ENCODE measurements around the gene GAB1. TPM values are rescaled to one million over a fixed set of nuclear protein-coding genes. Genes with fewer than 3 reads are reported as not detected.

Gene GAB1
- total RNA-seq, 8 experiments from 2014 or later: 7.5 to 73.2 (median 14.8) TPM

DNA sequence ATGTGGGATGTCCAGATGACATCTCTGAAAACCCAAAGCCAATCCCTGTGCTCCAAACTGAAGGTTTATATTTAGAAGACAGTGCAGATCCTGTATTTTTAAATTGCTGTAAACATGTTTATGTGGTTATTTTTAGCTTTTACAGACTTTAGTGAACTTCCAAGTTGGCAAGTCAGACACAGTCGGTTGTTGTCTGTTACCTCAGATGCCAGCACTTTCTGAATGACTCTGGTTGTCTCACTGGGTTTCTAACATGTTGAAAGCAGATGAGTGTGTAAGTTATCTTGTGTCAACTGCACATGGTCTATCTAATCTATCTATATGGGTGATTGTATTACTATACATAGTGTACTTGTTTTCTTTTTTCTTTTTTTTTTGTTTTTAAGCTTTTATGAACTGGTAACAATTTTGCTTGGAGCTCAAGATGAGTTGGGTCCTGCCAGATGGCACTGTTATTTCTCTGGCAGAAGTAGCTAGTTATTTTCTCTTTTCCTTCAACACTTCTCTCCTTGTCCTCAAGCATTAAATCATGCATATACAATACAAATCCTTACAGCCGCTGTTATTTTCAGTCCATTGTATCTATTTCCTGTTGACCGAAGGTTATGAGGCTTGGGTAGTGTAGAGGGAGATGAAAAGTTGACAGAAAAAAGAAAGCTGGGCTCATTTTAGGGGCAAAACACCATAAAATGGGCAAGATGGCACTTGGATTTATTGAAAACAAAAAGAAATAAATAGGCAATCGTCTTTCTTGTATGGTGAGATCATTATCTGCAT lies 66.3 kb downstream of the GAB1 start:
- in situ Hi-C loops (cut with MboI; ENCODE audit: low pct_unique_long_range_greater_than_20kb in 2 of 9, low sequenced_read_pairs in 9 of 9, unreplicated experiment in 9 of 9): no loop called here
- no peak for ATAC-seq (replicated peaks in 6 of 8)
- no peaks in the 10 kb centered on the region for H3K4me1 ChIP-seq (replicated peaks in 1 of 2)

GRCh38 chr4:143403553-143403820 lies 66.8 kb downstream of the GAB1 start:
- H3K27ac ChIP-seq: no peak overlapping the region

More for the DNA sequence above, 66.3 kb downstream of the GAB1 start:
- 6 to 100% (median 85%) methylated on average over 2 to 4 of the region's 4 CpGs for WGBS, 10 experiments
- Histone ChIP-seq H3K4me3 (no peak overlapping the region), H3K27ac (no peak overlapping the region)

DNA sequence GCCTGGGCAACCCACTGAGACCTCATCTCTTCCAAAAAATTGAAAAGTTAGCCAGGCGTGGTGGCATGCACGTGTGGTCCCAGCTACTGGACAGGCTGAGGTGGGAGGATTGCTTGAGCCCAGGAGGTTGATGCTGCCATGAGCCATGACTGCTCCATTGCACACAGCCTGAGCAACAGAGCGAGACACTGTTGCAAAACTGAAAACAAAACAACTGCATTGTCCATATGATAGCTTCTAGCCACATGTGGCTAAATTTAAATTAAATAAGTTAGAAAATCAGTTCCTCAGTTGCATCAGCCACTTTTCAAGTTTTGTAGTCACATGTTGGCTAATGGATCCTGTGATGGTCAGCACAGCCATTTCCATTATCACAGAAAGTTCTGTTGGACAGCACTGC lies 67.9 kb downstream of the GAB1 start:
- no peak overlapping the region for H3K4me3 ChIP-seq
- no peaks in the 10 kb centered on the region for H3K4me1 ChIP-seq (replicated peaks in 1 of 2)
- in situ Hi-C loops (cut with MboI; ENCODE audit: low pct_unique_long_range_greater_than_20kb in 2 of 9, low sequenced_read_pairs in 9 of 9, unreplicated experiment in 9 of 9): no loop called here
- no peak for ATAC-seq (replicated peaks in 6 of 8)
- WGBS, 10 experiments: 90 to 100% (median 100%) methylated on average over 1 to 2 of the region's 3 CpGs; no CpG with 5 or more reads in 5 of the 10 experiments
- H3K27ac ChIP-seq: no peak overlapping the region

More at GRCh38 chr4:143403553-143403820, 66.8 kb downstream of the GAB1 start:
- Histone ChIP-seq H3K4me3 (no peak overlapping the region), H3K4me1 (replicated peaks in 1 of 2) (no peaks in the 10 kb centered on the region)
- peak in 1 of 8 experiments; percentile 41 for ATAC-seq (replicated peaks in 6 of 8)
- 13 to 100% (median 95%) methylated on average over 2 to 4 of the region's 4 CpGs for WGBS, 10 experiments
- in situ Hi-C loops (cut with MboI; ENCODE audit: low pct_unique_long_range_greater_than_20kb in 2 of 9, low sequenced_read_pairs in 9 of 9, unreplicated experiment in 9 of 9): no loop called here

GRCh38 chr4:143405075-143405730 lies 68.5 kb downstream of the GAB1 start:
- no peak overlapping the region for H3K27ac ChIP-seq
- H3K4me1 ChIP-seq (replicated peaks in 1 of 2): no peaks in the 10 kb centered on the region
- ATAC-seq (replicated peaks in 6 of 8): peak in 2 of 8 experiments; percentile 32 to 68
- no peak overlapping the region for H3K4me3 ChIP-seq
- in situ Hi-C loops (cut with MboI; ENCODE audit: low pct_unique_long_range_greater_than_20kb in 2 of 9, low sequenced_read_pairs in 9 of 9, unreplicated experiment in 9 of 9): no loop called here
- WGBS, 10 experiments: 50 to 100% (median 83%) methylated on average over 1 to 3 of the region's 3 CpGs

- H3K27ac ChIP-seq: no peak overlapping the region
- no peak overlapping the region for H3K4me3 ChIP-seq
- in situ Hi-C loops (cut with MboI; ENCODE audit: low pct_unique_long_range_greater_than_20kb in 2 of 9, low sequenced_read_pairs in 9 of 9, unreplicated experiment in 9 of 9): no loop called here
- ATAC-seq (replicated peaks in 6 of 8): no peak
- 24 to 93% (median 88%) methylated on average over 1 to 3 of the region's 3 CpGs; no CpG with 5 or more reads in 3 of the 10 experiments for WGBS, 10 experiments
- peaks cover 7 to 8% of the 10 kb centered on the region in 2 donors for H3K4me1 ChIP-seq (replicated peaks in 1 of 2)
Observed at GRCh38 chr4:143406523-143406922, 69.8 kb downstream of the GAB1 start.

DNA sequence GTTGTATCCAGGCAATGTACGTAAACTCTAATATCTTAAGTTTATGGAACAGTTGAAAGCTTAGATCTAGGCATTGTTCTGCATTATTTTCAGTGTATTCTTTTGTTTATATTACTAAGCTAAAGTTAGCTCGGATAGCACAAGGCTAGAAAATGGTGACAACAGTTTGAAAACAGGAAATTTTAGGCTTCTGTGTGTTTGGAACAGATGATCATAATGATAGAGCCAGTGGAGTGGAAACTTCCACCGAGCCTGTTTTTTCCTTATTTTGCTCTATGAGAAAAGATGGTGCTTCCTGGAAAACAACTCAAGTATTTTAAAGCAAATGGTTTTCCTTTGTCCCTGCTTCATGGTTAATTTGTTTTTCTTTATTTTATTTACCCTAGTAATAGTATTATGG lies 70.8 kb downstream of the GAB1 start:
- Histone ChIP-seq H3K4me3 (no peak overlapping the region), H3K4me1 (replicated peaks in 1 of 2) (peaks cover 13% of the 10 kb centered on the region in 2 donors), H3K27ac (no peak overlapping the region)
- WGBS, 10 experiments: 47 to 100% (median 76%) methylated on average over 1 to 3 of the region's 3 CpGs
- in situ Hi-C loops (cut with MboI; ENCODE audit: low pct_unique_long_range_greater_than_20kb in 2 of 9, low sequenced_read_pairs in 9 of 9, unreplicated experiment in 9 of 9): no loop called here
- no peak for ATAC-seq (replicated peaks in 6 of 8)

GRCh38 chr4:143407888-143408287 lies 71.2 kb downstream of the GAB1 start:
- no peak overlapping the region for H3K27ac ChIP-seq
- 57 to 100% (median 88%) methylated on average over 1 to 2 of the region's 2 CpGs; no CpG with 5 or more reads in 1 of the 10 experiments for WGBS, 10 experiments
- no peak for ATAC-seq (replicated peaks in 6 of 8)
- no peak overlapping the region for H3K4me3 ChIP-seq
- in situ Hi-C loops (cut with MboI; ENCODE audit: low pct_unique_long_range_greater_than_20kb in 2 of 9, low sequenced_read_pairs in 9 of 9, unreplicated experiment in 9 of 9): no loop called here
- H3K4me1 ChIP-seq (replicated peaks in 1 of 2): peaks cover 13% of the 10 kb centered on the region in 2 donors

DNA sequence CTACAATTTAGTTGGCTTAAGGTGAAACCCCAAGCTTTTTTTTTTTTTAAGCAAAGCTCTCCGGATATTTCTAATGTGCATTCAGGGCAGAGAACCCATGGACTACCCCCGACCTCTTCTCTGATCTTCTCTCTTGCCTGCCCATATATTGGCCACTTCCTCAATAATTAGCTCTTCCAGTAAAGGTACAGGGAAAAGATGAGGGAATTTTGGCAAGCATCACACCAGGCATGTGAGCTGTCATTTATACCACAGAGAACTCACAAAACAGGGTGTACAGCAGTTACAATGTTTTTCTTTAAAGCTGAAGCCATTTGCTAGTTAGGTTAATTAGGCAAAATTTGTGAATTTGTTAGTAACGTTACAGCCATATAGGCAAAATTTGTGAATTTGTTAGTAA lies 73.3 kb downstream of the GAB1 start:
- Histone ChIP-seq H3K4me1 (replicated peaks in 1 of 2) (peaks cover 13% of the 10 kb centered on the region in 2 donors), H3K27ac (no peak overlapping the region), H3K4me3 (no peak overlapping the region)
- ATAC-seq (replicated peaks in 6 of 8): no peak
- in situ Hi-C loops (cut with MboI; ENCODE audit: low pct_unique_long_range_greater_than_20kb in 2 of 9, low sequenced_read_pairs in 9 of 9, unreplicated experiment in 9 of 9): no loop called here
- WGBS, 10 experiments: 56 to 100% (median 92%) methylated on average over 1 to 3 of the region's 3 CpGs

- Histone ChIP-seq H3K27ac (peak overlapping the region in 1 of 2 donors; percentile 7), H3K4me1 (replicated peaks in 1 of 2) (peaks cover 13% of the 10 kb centered on the region in 2 donors), H3K4me3 (peak overlapping the region in 1 of 5 donors; percentile 16)
- 0 to 57% (median 26%) methylated on average over 1 to 7 of the region's 7 CpGs for WGBS, 10 experiments
- ATAC-seq (replicated peaks in 6 of 8): peak in 7 of 8 experiments; percentile 65 to 96 (median 93)
- in situ Hi-C loops (cut with MboI; ENCODE audit: low pct_unique_long_range_greater_than_20kb in 2 of 9, low sequenced_read_pairs in 9 of 9, unreplicated experiment in 9 of 9): no loop called here
Observed at GRCh38 chr4:143411527-143412419, 75.1 kb downstream of the GAB1 start.

GRCh38 chr4:143412420-143412758 lies 75.7 kb downstream of the GAB1 start:
- H3K4me1 ChIP-seq (replicated peaks in 1 of 2): peaks cover 13% of the 10 kb centered on the region in 2 donors
- no peak overlapping the region for H3K4me3 ChIP-seq
- no peak for ATAC-seq (replicated peaks in 6 of 8)
- in situ Hi-C loops (cut with MboI; ENCODE audit: low pct_unique_long_range_greater_than_20kb in 2 of 9, low sequenced_read_pairs in 9 of 9, unreplicated experiment in 9 of 9): no loop called here
- H3K27ac ChIP-seq: no peak overlapping the region
- 75 to 100% (median 96%) methylated on average over 1 to 3 of the region's 3 CpGs for WGBS, 10 experiments

DNA sequence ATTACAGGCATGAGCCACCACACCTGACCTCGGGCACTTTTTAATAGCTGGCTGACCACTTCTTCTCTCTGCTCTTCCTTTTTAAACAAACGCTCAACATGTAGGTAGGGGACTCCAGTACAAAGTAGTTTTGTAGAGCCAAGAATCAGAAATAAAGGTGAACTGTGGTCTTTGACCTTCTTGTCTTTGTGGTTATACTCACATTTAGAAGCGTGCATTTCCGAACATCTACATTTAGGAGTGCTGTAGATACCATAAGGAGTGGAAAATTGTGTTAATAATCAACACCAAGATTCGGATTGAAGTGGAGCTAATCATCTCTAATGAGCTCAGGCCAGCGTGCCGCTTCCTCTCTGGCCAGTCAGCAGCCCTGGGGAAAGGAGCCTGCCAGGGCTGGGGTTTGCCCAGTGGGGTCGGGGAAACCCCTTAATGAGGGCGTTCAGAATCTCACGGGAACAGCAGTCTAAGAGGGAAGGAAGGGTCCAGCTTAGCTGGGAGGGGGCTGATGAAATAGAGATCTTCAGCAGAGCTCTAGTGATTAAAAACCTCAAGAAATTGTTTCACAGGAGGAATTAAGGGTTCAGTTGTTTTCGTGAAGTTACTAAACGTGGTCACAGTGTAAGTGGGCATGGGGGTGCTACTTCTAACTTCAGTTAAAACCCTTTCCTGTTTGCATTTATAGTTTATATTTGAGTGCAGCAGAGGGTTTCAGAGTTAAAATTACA lies 81.2 kb downstream of the GAB1 start:
- H3K4me1 ChIP-seq (replicated peaks in 1 of 2): peaks cover 0 to 4% of the 10 kb centered on the region in 2 donors
- no peak overlapping the region for H3K27ac ChIP-seq
- WGBS, 10 experiments: 96 to 100% (median 100%) methylated on average over 1 to 9 of the region's 12 CpGs
- in situ Hi-C loops (cut with MboI; ENCODE audit: low pct_unique_long_range_greater_than_20kb in 2 of 9, low sequenced_read_pairs in 9 of 9, unreplicated experiment in 9 of 9): no loop called here
- ATAC-seq (replicated peaks in 6 of 8): no peak
- no peak overlapping the region for H3K4me3 ChIP-seq

DNA sequence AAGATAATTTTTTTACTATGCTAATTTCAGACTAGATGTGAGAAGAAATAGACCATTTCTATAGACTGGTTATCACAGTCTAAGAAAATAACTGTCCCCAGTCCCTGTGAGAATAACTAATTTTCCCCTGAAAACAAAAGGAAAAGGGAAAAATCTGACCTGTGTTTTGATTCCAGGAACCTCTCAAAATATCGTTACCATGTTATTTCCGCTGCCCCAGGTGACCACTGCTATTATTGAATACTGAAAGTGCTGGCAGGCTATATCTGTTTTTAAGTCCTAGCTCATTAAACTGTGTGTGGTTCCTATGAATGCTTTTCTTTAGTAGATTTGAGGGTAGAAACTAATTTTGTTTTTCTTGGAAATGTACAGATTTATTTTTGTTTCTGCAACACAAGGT lies 83.6 kb downstream of the GAB1 start:
- no peak for ATAC-seq (replicated peaks in 6 of 8)
- in situ Hi-C loops (cut with MboI; ENCODE audit: low pct_unique_long_range_greater_than_20kb in 2 of 9, low sequenced_read_pairs in 9 of 9, unreplicated experiment in 9 of 9): no loop called here

More for the DNA sequence above, 83.6 kb downstream of the GAB1 start:
- 88 to 100% (median 100%) methylated on average over 1 to 2 of the region's 2 CpGs; no CpG with 5 or more reads in 1 of the 10 experiments for WGBS, 10 experiments
- Histone ChIP-seq H3K4me3 (no peak overlapping the region), H3K27ac (no peak overlapping the region), H3K4me1 (replicated peaks in 1 of 2) (peaks cover 0 to 4% of the 10 kb centered on the region in 2 donors)
